HUES6 (cell line): Measurements from ENCODE around the gene SLC46A2.

Source experiments
- H3K27ac ChIP-seq: 2 replicates; pipeline ENCODE4 v1.7.0; 2013; ENCODE audit warnings: low read depth, mild to moderate bottlenecking, low read length, inconsistent platforms
- H3K27me3 ChIP-seq: 2 replicates; pipeline ENCODE4 v1.6.1; 2013; ENCODE audit warnings: low read length; ENCODE audit not compliant: control insufficient read depth, insufficient read depth
- H3K36me3 ChIP-seq: 2 replicates; pipeline ENCODE4 v1.6.1; 2013; ENCODE audit warnings: low read length; ENCODE audit not compliant: control insufficient read depth, insufficient read depth
- H3K4me1 ChIP-seq: 2 replicates; pipeline ENCODE4 v1.6.1; 2013; ENCODE audit warnings: low read length; ENCODE audit not compliant: control insufficient read depth, insufficient read depth
- H3K4me3 ChIP-seq: 2 replicates; pipeline ENCODE4 v1.5.1; 2013; ENCODE audit warnings: low read depth, low read length
- H3K9ac ChIP-seq: one replicate; pipeline ENCODE4 v1.6.1; 2013; ENCODE audit warnings: mild to moderate bottlenecking, low read length
- H3K9me3 ChIP-seq: 2 replicates; pipeline ENCODE4 v1.6.1; 2013; ENCODE audit warnings: low read depth, low read length; ENCODE audit not compliant: control insufficient read depth, insufficient read depth

Gene SLC46A2

GRCh38 chr9:112890106-112891081, at the start of gene SLC46A2:
SLC46A2 (minus strand) TSS chr9:112890876; CDS start chr9:112890681, 195 bp downstream.
- H3K27me3 ChIP-seq, result peaks cover 38% of the 10 kb centered on the region
- H3K36me3 ChIP-seq, result no peaks in the 10 kb centered on the region
- no peaks in the 10 kb centered on the region for H3K4me1 ChIP-seq
- no peaks in the 10 kb centered on the region for H3K9me3 ChIP-seq
- H3K9ac ChIP-seq, result no peak within 1 kb of the TSS
- H3K27ac ChIP-seq, result no peak within 1 kb of the TSS
- peak within 1 kb of the TSS; percentile 55 for H3K4me3 ChIP-seq

- peaks cover 53% of the 10 kb centered on the region for H3K27me3 ChIP-seq
- H3K9ac ChIP-seq, result no peak overlapping the region
- H3K27ac ChIP-seq, result no peak overlapping the region
- H3K9me3 ChIP-seq, result no peaks in the 10 kb centered on the region
- H3K4me1 ChIP-seq, result no peaks in the 10 kb centered on the region
- H3K36me3 ChIP-seq, result no peaks in the 10 kb centered on the region
- no peak overlapping the region for H3K4me3 ChIP-seq
Measured at GRCh38 chr9:112939418-112939817, 48.7 kb upstream of the SLC46A2 start.

GRCh38 chr9:112933696-112934095, 43.0 kb upstream of the SLC46A2 start:
- Histone ChIP-seq H3K9ac (no peak overlapping the region), H3K4me1 (no peaks in the 10 kb centered on the region), H3K9me3 (no peaks in the 10 kb centered on the region), H3K27me3 (peaks cover 36% of the 10 kb centered on the region), H3K4me3 (no peak overlapping the region), H3K36me3 (no peaks in the 10 kb centered on the region), H3K27ac (no peak overlapping the region)

- no peak overlapping the region for H3K27ac ChIP-seq
- H3K36me3 ChIP-seq, result no peaks in the 10 kb centered on the region
- no peaks in the 10 kb centered on the region for H3K4me1 ChIP-seq
- H3K9me3 ChIP-seq, result no peaks in the 10 kb centered on the region
- no peak overlapping the region for H3K4me3 ChIP-seq
- no peak overlapping the region for H3K9ac ChIP-seq
- H3K27me3 ChIP-seq, result peaks cover 8% of the 10 kb centered on the region
Measured at GRCh38 chr9:112925058-112925641, 34.5 kb upstream of the SLC46A2 start.

- Histone ChIP-seq H3K4me1 (no peaks in the 10 kb centered on the region), H3K36me3 (no peaks in the 10 kb centered on the region), H3K27me3 (peaks cover 19% of the 10 kb centered on the region), H3K9me3 (no peaks in the 10 kb centered on the region), H3K9ac (no peak overlapping the region), H3K27ac (no peak overlapping the region), H3K4me3 (no peak overlapping the region)
Measured at GRCh38 chr9:112921549-112921948, 30.9 kb upstream of the SLC46A2 start.

GRCh38 chr9:112917987-112918362, 27.3 kb upstream of the SLC46A2 start:
- no peaks in the 10 kb centered on the region for H3K4me1 ChIP-seq

GRCh38 chr9:112917047-112917986, 26.6 kb upstream of the SLC46A2 start:
- Histone ChIP-seq H3K9me3 (peaks cover 3% of the 10 kb centered on the region; the same call in 1 of the 2 replicates), H3K4me3 (no peak overlapping the region), H3K27me3 (peaks cover 27% of the 10 kb centered on the region), H3K36me3 (no peaks in the 10 kb centered on the region), H3K27ac (no peak overlapping the region), H3K9ac (no peak overlapping the region), H3K4me1 (no peaks in the 10 kb centered on the region)

More at GRCh38 chr9:112917987-112918362, 27.3 kb upstream of the SLC46A2 start:
- H3K9me3 ChIP-seq, result no peaks in the 10 kb centered on the region
- no peak overlapping the region for H3K27ac ChIP-seq
- no peak overlapping the region for H3K9ac ChIP-seq
- no peak overlapping the region for H3K4me3 ChIP-seq
- no peaks in the 10 kb centered on the region for H3K36me3 ChIP-seq
- peaks cover 27% of the 10 kb centered on the region for H3K27me3 ChIP-seq

- peaks cover 17% of the 10 kb centered on the region for H3K27me3 ChIP-seq
- H3K27ac ChIP-seq, result no peak overlapping the region
- no peaks in the 10 kb centered on the region for H3K36me3 ChIP-seq
- no peak overlapping the region for H3K4me3 ChIP-seq
- H3K4me1 ChIP-seq, result no peaks in the 10 kb centered on the region
- peaks cover 6% of the 10 kb centered on the region for H3K9me3 ChIP-seq
- no peak overlapping the region for H3K9ac ChIP-seq
Measured at GRCh38 chr9:112914524-112914923, 23.8 kb upstream of the SLC46A2 start.

GRCh38 chr9:112913326-112913725, 22.6 kb upstream of the SLC46A2 start:
- Histone ChIP-seq H3K9me3 (peaks cover 6% of the 10 kb centered on the region), H3K4me1 (no peaks in the 10 kb centered on the region), H3K4me3 (no peak overlapping the region), H3K27ac (no peak overlapping the region), H3K9ac (no peak overlapping the region), H3K27me3 (peaks cover 16% of the 10 kb centered on the region), H3K36me3 (no peaks in the 10 kb centered on the region)

- H3K9me3 ChIP-seq, result peaks cover 6% of the 10 kb centered on the region
- no peak overlapping the region for H3K9ac ChIP-seq
- no peaks in the 10 kb centered on the region for H3K36me3 ChIP-seq
- no peaks in the 10 kb centered on the region for H3K4me1 ChIP-seq
- H3K27me3 ChIP-seq, result peaks cover 11% of the 10 kb centered on the region
- H3K4me3 ChIP-seq, result no peak overlapping the region
- H3K27ac ChIP-seq, result no peak overlapping the region
Measured at GRCh38 chr9:112912636-112913035, 22.0 kb upstream of the SLC46A2 start.
